ENCODE measurements around the gene NKX2-2. TPM values are rescaled to one million over a fixed set of nuclear protein-coding genes. Genes with fewer than 3 reads are reported as not detected.

The NKX2-2 gene
- total and polyA plus RNA-seq, 2 of the 4 experiments (the other 2 are of a cell fraction) = not detected

GRCh38 chr20:21504323-21504722, 9.5 kb downstream of the NKX2-2 start:
- Histone ChIP-seq H2BK120ac (ENCODE audit: low read depth, low read length) (no peak overlapping the region), H4K8ac (ENCODE audit: low read depth in 2 of 2, low read length in 2 of 2) (no peak overlapping the region), H2BK20ac (ENCODE audit: low read depth, low read length) (no peak overlapping the region), H3K18ac (ENCODE audit: low read depth, low read length) (no peak overlapping the region), H2BK15ac (ENCODE audit: low read depth, low read length) (no peak overlapping the region), H3K9ac (ENCODE audit: low read depth, low read length) (no peak overlapping the region), H2AK5ac (ENCODE audit: low read depth, low read length) (no peak overlapping the region), H3K23ac (ENCODE audit: low read depth, low read length) (no peak overlapping the region), H2AFZ (replicated peaks; ENCODE audit: low read length, poor library complexity) (no peak overlapping the region), H3K9me1 (ENCODE audit: insufficient read depth, low read length) (no peaks in the 10 kb centered on the region), H3K79me1 (ENCODE audit: low read depth in 1 of 2, low read length in 2 of 2) (no peaks in the 10 kb centered on the region), H4K20me1 (ENCODE audit: insufficient read depth, low read length) (no peaks in the 10 kb centered on the region; the same call in 1 of the 2 replicates), H3K9me3 (ENCODE audit: control insufficient read depth, insufficient read depth, low read length) (no peaks in the 10 kb centered on the region), H3K27ac (ENCODE audit: insufficient read depth, low read length) (no peak overlapping the region), H3K4me1 (ENCODE audit: control insufficient read depth, insufficient read depth, low read length) (no peaks in the 10 kb centered on the region; the same call in 1 of the 2 replicates), H2AK9ac (replicated peaks; ENCODE audit: low read depth, low read length, poor library complexity) (no peak overlapping the region), H4K5ac (ENCODE audit: low read depth, low read length) (no peak overlapping the region), H4K91ac (ENCODE audit: insufficient read depth, low read depth, low read length) (no peak overlapping the region), H3K27me3 (ENCODE audit: control insufficient read depth, insufficient read depth, low read length) (peaks cover 52% of the 10 kb centered on the region), H3K4me2 (ENCODE audit: low read depth, low read length) (no peak overlapping the region), H2BK5ac (ENCODE audit: low read depth, low read length, poor library complexity, severe bottlenecking) (no peak overlapping the region), H3K4me3 (ENCODE audit: insufficient read depth, low read depth, low read length) (no peak overlapping the region), H3K36me3 (ENCODE audit: control insufficient read depth, insufficient read depth, low read length) (no peaks in the 10 kb centered on the region), H3K56ac (ENCODE audit: extremely low read depth, insufficient read depth, low read length) (no peak overlapping the region), H3K14ac (replicated peaks; ENCODE audit: low read depth, low read length) (no peak overlapping the region), H3K4ac (ENCODE audit: low read depth, low read length) (no peak overlapping the region)
- BruUV-seq (replicated peaks) = no TSS peak
- in situ Hi-C loops (cut with MboI; ENCODE audit: low sequenced_read_pairs) (loop anchor here (5.0 kb wide), 2 partner anchors 267 to 642 kb away; no protein-coding TSS in a partner anchor), intact Hi-C loops (cut with micrococcal nuclease) (no loop called here), dilution Hi-C loops (cut with HindIII; ENCODE audit: low sequenced_read_pairs, unreplicated experiment) (no loop called here)
- CTCF ChIA-PET = interaction anchor here (0.8 to 3.5 kb wide), 9 partner anchors 9 to 667 kb away, joined by 3 to 40 read pairs (median 4); no protein-coding TSS in a partner anchor
- TF ChIP-seq CHD1 (IDR thresholded peaks at IDR 0.05; ENCODE audit: low read depth, low read length) = no peak
- no peak for TF ChIP-seq MAZ (IDR thresholded peaks at IDR 0.05; ENCODE audit: borderline replicate concordance, low read depth, low read length)
- no peak for TF ChIP-seq MXI1 (IDR thresholded peaks at IDR 0.05; ENCODE audit: borderline replicate concordance, low read depth, low read length)
- TF ChIP-seq CEBPB (IDR thresholded peaks at IDR 0.05; ENCODE audit: low read depth, low read length) = no peak
- TF ChIP-seq POLR2A (IDR thresholded peaks at IDR 0.05; ENCODE audit: low read depth, low read length) = no peak
- TF ChIP-seq, protein P1, sequence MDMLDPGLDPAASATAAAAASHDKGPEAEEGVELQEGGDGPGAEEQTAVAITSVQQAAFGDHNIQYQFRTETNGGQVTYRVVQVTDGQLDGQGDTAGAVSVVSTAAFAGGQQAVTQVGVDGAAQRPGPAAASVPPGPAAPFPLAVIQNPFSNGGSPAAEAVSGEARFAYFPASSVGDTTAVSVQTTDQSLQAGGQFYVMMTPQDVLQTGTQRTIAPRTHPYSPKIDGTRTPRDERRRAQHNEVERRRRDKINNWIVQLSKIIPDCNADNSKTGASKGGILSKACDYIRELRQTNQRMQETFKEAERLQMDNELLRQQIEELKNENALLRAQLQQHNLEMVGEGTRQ (IDR thresholded peaks at IDR 0.05; ENCODE audit: low read depth, low read length) = no peak
- TF ChIP-seq RFX5 (IDR thresholded peaks at IDR 0.05; ENCODE audit: low read depth, low read length) = no peak
- no peak for TF ChIP-seq FOS (IDR thresholded peaks at IDR 0.05; ENCODE audit: low read depth, low read length)
- TF ChIP-seq CTCF (conservative IDR thresholded peaks at IDR 0.05; ENCODE audit: low read depth, low read length) = no peak
- TF ChIP-seq SMC3 (IDR thresholded peaks at IDR 0.05; ENCODE audit: low read depth, low read length) = no peak
- TF ChIP-seq RCOR1 (IDR thresholded peaks at IDR 0.05; ENCODE audit: insufficient replicate concordance, low read length) = no peak
- no peak for TF ChIP-seq ELK1 (IDR thresholded peaks at IDR 0.05; ENCODE audit: borderline replicate concordance, low read depth, low read length)
- no peak for TF ChIP-seq BHLHE40 (IDR thresholded peaks at IDR 0.05; ENCODE audit: low read depth, low read length)
- TF ChIP-seq NFE2L2 (IDR thresholded peaks at IDR 0.05; ENCODE audit: low read depth, low read length) = no peak
- TF ChIP-seq MAFK (IDR thresholded peaks at IDR 0.05; ENCODE audit: low read depth, low read length) = no peak
- TF ChIP-seq RAD21 (IDR thresholded peaks at IDR 0.05; ENCODE audit: low read length) = no peak
- POLR2A ChIA-PET (ENCODE audit: unreplicated experiment) = no interaction called here
- ATAC-seq (ENCODE audit: low read depth) (no peak), DNase-seq (no peak)
- no CpG with 5 or more reads among the region's 7 CpGs for WGBS, 2 experiments (ENCODE audit: extremely low coverage in 2 of 2, insufficient read length in 1 of 2)
